Measurements from ENCODE around the gene POU4F3.

GRCh38 chr5:146334074-146334533 lies 4.5 kb upstream of the POU4F3 start:
- TF ChIP-seq TARDBP (IDR thresholded peaks at IDR 0.05) = no peak
- TF ChIP-seq L3MBTL2 (conservative IDR thresholded peaks at IDR 0.05) = no peak
- no peak for TF ChIP-seq FOXM1 (IDR thresholded peaks at IDR 0.05; ENCODE audit: borderline replicate concordance)
- no peak for TF ChIP-seq ZNF384 (IDR thresholded peaks at IDR 0.05)

Data from HEK293T (cell line).